GM23338 (cell line): Measurements from ENCODE around the gene PAQR6.

Experiments used
- EZH2 ChIP-seq: fragments of 200-600 bp; sonication (generic); IDR thresholded peaks from one replicate; pipeline ENCODE4 v1.8.0; 2017; ENCODE audit warnings: antibody characterized with exemption, mild to moderate bottlenecking, low read depth; ENCODE audit not compliant: unreplicated experiment
- EZH2phosphoT487 ChIP-seq: fragments of 200-600 bp; sonication (generic); IDR thresholded peaks from one replicate; pipeline ENCODE4 v1.8.1; 2018; ENCODE audit warnings: antibody characterized with exemption; ENCODE audit not compliant: unreplicated experiment
- JUNB ChIP-seq: IDR thresholded peaks from one replicate; pipeline ENCODE4 v1.6.1; 2016; ENCODE audit warnings: antibody characterized with exemption; ENCODE audit not compliant: unreplicated experiment
- NANOG ChIP-seq: IDR thresholded peaks from 2 replicates; pipeline ENCODE4 v1.6.1; 2016; ENCODE audit warnings: antibody characterized with exemption, borderline replicate concordance
- POLR2AphosphoS5 ChIP-seq: IDR thresholded peaks from 2 replicates; pipeline ENCODE4 v1.6.1; 2016; ENCODE audit warnings: antibody characterized with exemption, low read depth
- ZNF114 ChIP-seq: fragments of 250-450 bp; sonication (Bioruptor Pico); IDR thresholded peaks from 2 replicates; pipeline ENCODE4 v1.5.0; 2020; ENCODE audit warnings: mild to moderate bottlenecking, moderate library complexity
- TF ChIP-seq, protein P1 (sequence below), 2 experiments: fragments of 200-600 bp in 1 of 2; sonication (generic) in 1 of 2; conservative IDR thresholded peaks; 2 replicates each; pipeline versions ENCODE4 v1.5.1 to v1.6.1; 2016 to 2017; ENCODE audit warnings: antibody characterized with exemption in 2 of 2, low read depth in 2 of 2, mild to moderate bottlenecking in 2 of 2, moderate library complexity in 1 of 2
- TF ChIP-seq, protein P2 (sequence below): IDR thresholded peaks from one replicate; pipeline ENCODE4 v1.6.1; 2018; ENCODE audit warnings: antibody characterized with exemption; ENCODE audit not compliant: unreplicated experiment

DNA sequence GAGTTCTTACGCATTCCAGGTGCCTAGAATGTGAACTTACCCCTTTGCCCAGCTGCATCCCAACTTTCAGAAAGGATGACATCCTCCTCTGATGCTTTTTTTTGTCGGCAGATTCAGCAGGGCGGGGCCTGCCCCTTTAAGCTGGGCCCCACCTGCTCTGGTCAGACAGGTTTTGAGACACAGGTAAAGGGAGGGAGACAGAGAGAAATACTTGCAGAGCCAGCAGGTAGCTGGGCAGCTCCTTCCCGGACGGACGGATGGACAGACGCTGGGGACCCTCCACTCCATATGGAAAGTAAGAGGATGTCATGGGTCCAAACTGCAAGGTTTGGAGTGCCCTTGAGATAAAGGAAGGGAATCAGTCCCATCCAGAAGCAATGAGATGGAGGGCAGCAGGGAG, 36.3 kb upstream of the PAQR6 start, which contains the start of gene TMEM79:
- TF ChIP-seq, protein P1, sequence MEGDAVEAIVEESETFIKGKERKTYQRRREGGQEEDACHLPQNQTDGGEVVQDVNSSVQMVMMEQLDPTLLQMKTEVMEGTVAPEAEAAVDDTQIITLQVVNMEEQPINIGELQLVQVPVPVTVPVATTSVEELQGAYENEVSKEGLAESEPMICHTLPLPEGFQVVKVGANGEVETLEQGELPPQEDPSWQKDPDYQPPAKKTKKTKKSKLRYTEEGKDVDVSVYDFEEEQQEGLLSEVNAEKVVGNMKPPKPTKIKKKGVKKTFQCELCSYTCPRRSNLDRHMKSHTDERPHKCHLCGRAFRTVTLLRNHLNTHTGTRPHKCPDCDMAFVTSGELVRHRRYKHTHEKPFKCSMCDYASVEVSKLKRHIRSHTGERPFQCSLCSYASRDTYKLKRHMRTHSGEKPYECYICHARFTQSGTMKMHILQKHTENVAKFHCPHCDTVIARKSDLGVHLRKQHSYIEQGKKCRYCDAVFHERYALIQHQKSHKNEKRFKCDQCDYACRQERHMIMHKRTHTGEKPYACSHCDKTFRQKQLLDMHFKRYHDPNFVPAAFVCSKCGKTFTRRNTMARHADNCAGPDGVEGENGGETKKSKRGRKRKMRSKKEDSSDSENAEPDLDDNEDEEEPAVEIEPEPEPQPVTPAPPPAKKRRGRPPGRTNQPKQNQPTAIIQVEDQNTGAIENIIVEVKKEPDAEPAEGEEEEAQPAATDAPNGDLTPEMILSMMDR (conservative IDR thresholded peaks at IDR 0.05; ENCODE audit: low read depth in 2 of 2): no peak
- TF ChIP-seq POLR2AphosphoS5 (no peak), EZH2 (no peak), JUNB (no peak), ZNF114 (no peak), EZH2phosphoT487 (no peak), NANOG (no peak)
- TF ChIP-seq, protein P2, sequence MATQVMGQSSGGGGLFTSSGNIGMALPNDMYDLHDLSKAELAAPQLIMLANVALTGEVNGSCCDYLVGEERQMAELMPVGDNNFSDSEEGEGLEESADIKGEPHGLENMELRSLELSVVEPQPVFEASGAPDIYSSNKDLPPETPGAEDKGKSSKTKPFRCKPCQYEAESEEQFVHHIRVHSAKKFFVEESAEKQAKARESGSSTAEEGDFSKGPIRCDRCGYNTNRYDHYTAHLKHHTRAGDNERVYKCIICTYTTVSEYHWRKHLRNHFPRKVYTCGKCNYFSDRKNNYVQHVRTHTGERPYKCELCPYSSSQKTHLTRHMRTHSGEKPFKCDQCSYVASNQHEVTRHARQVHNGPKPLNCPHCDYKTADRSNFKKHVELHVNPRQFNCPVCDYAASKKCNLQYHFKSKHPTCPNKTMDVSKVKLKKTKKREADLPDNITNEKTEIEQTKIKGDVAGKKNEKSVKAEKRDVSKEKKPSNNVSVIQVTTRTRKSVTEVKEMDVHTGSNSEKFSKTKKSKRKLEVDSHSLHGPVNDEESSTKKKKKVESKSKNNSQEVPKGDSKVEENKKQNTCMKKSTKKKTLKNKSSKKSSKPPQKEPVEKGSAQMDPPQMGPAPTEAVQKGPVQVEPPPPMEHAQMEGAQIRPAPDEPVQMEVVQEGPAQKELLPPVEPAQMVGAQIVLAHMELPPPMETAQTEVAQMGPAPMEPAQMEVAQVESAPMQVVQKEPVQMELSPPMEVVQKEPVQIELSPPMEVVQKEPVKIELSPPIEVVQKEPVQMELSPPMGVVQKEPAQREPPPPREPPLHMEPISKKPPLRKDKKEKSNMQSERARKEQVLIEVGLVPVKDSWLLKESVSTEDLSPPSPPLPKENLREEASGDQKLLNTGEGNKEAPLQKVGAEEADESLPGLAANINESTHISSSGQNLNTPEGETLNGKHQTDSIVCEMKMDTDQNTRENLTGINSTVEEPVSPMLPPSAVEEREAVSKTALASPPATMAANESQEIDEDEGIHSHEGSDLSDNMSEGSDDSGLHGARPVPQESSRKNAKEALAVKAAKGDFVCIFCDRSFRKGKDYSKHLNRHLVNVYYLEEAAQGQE: no peak
